Epidermal melanocyte (primary cell): ENCODE data around the gene OR1F1.
A peak's percentile ranks its signal among the peaks of the same experiment; 100 is the strongest.
"Not testable (repeated sequence)": the region's sequence is repeated elsewhere in the genome, so short reads cannot be mapped to it uniquely, and the experiment has no call there.

Experiments
- DNase-seq: peaks from one replicate; pipeline ENCODE4 v3.0.0; 2011; ENCODE audit warnings: low spot score; ENCODE audit not compliant: insufficient read length

OR1F1 gene

GRCh38 chr16:3150346-3151218 lies 37.4 kb upstream of the OR1F1 start:
- DNase-seq, result peak; percentile 95

DNA sequence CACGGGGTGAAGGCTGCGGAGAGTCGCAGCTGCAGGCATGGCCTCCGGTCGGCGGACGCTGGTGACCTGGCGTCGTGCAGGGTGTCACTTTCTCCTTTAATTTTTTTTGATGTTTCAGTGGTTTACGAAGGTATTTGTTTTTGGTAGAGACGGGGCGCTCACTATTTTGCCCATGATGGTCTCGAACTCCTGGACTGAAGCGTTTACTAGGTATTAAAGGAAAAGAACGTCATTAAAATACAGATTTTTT lies 36.1 kb upstream of the OR1F1 start:
- DNase-seq, result no peak

DNA sequence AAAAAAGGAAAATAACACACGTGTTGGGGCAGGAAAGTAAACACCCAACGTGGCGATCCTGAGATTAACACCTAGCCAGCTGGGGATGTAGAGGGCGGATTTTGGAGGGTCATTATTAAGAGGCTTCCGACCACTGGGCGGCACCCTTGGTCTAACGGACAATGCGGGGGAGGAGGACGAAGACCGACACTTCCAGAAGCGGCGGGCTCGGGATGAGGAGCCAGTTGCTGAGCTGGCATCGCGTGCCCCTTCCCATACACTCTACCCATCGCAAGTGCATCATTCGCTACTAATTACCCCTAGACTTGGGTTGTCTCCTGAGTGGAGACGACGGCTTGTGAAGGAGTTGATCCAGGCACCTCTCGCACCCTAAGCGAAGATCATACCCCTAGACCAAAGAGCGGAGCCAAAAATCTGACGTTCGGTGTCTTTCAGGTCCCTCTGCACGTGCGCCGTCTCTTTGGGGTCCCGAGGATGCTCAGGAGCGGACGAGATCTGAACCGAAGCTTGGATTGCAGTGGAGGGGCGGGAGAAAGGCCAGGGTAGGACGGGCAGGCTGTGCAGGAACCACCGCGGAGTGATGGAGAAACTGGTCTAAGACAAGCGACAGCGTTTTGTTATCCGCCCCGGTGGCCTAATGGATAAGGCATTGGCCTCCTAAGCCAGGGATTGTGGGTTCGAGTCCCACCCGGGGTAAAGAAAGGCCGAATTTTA lies 35.6 kb upstream of the OR1F1 start:
- peak; percentile 57 for DNase-seq

DNA sequence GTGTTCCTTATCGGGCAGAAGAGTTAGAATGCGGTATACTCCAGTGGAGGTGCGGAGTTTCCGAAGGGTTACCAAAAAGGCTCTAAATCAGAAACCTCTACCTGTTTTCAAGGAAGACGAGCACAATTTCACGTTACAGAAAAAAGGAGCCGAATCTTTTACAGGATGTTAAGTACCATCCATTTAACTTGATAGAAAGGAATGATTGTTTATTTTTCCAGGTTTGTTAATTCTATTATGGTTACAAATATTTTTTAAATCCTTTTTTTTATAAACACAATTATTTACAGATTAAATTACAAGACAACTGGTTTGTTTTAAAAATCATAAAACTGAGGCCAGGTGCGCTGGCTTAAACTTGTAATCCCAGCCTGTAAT lies 35.0 kb upstream of the OR1F1 start:
- no peak for DNase-seq

DNA sequence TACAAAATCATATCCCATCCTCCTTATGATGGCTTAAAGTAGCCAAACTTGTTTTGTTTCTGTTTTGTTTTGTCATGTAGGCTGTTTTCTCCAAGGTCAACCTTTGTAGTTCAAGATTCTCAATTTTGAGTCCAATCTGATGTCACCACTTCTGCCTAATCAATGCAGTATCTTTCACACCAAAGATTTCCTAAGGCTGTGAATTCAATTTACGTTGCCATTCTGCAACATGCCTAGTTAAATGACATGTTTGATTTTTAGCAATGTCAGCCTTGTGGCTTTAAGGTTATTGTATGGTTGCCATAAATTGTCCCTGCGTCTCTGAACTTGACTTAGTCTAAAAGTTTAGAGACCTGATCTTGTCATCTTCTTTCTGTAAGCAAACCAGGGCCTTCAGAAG lies 32.8 kb upstream of the OR1F1 start:
- no peak for DNase-seq

- no peak for DNase-seq
These were observed 32.0 kb upstream of the OR1F1 start for GRCh38 chr16:3155972-3156371.

- peak; percentile 46 for DNase-seq
These were observed 30.6 kb upstream of the OR1F1 start for GRCh38 chr16:3157229-3158025.

GRCh38 chr16:3158026-3158509 lies 29.9 kb upstream of the OR1F1 start:
- no peak for DNase-seq

DNA sequence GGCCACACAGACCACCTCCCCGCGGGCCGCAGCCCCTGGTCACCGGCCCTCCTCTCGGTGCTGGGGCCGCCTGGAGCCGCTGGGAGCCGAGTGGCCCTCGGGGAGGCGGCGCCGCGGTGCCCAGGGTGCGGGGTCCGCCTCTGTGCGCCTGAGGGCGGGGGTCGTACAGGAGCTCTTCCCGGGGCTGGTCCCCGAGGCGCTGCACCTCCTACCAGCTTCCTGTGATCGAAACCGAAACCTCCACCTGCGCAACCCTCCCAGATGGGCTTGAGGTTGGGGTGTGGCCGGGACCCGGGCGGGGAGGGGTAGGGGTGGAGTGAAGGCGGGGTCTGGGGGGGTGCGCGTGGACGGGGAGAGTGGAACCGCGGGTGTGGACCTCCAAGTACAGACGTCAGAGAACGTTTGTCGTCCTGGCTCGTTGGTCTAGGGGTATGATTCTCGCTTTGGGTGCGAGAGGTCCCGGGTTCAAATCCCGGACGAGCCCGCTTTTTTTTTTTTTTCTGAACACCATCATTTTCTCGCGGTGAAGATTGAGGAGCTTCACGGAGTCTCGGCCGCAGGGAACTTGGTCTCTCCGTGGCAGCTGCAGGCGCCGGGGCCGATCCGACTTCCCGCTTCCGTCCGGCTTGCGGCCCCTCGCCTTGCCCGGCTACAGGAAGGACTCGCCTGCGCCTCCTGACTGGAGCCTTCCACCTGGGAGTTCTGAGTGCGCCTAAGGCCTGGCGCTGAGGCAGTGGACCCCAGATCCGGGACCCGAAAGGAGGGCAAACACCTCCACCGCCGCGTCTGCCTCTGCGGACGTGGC lies 29.3 kb upstream of the OR1F1 start:
- DNase-seq, result peak; percentile 90

DNA sequence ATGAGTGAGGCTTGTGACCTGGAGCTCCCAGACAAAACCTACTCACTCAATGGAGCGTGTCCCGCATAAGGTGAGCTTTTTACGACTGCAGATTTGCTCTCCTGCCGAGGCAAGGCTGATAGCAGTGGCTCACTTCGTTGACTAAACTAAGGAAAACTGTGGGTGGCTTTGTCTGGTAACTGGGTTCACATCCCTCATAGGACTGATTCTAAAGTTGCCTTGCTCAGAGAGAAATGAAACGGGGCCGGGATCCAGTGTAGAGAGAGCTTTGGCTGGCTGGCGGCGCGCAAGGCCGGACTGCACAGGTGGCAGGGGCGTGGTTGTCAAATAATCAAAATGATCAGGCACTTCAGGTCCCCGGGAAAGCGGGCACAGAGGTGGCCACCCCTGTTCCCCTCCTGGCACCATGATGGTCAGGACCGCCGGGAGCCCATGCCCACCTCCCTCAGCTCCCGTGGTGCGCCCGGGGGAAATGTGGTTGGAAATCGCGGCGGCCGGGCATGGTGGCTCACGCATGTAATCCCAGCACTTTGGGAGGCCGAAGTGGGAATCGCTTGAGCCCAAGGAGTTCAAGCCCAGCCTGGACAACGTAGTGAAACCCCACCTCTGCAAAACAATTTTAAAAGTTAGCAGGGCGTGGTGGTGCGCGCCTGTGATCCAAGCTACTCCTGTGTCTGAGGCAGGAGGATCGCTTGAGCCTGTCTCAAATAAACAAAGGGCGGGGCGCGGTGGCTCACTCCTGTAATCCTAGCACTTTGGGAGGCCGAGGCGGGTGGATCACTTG lies 26.6 kb upstream of the OR1F1 start:
- peak; percentile 1 for DNase-seq

GRCh38 chr16:3164121-3164991 lies 23.6 kb upstream of the OR1F1 start:
- no peak for DNase-seq

- DNase-seq, result no peak
These were observed 22.7 kb upstream of the OR1F1 start for GRCh38 chr16:3165111-3165822.

GRCh38 chr16:3166505-3166886 lies 21.5 kb upstream of the OR1F1 start:
- DNase-seq, result peak; percentile 3

GRCh38 chr16:3168729-3169128 lies 19.3 kb upstream of the OR1F1 start:
- DNase-seq, result not testable (repeated sequence)

DNA sequence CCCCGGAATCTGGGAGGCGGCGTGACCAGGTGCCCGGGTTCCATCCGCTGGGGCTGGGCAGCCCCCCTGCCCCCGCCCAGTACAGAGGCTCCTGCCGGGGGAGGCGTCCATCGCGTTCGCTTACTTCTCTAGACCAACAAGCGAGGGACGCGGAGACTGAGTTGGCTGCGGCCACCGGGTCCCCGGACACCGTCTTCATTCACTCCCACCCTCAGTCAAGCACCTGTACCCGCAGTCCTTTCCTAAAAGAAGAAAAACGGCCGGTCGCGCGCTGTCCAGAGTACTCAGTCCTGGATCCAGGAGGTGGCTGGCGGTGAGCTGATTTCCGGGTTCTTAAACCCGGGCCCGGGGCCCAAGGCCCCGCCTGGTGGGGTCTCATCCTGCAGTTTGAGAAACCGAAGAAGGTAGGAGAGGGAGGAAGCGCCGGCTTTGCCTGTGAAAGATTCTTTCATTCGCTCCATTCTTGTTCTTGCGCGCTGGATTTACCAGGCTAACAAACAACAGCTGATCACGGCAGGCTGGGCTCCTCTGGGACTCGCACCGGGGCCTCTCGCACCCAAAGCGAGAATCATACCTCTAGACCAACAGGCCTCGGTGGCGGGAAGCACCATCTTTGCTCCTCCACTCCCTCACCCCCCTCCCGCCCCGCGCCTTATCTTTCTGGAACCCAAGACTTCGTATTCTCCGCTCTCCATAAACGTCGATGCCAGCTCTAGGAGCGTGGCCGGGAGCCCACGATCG lies 17.4 kb upstream of the OR1F1 start:
- no peak for DNase-seq

DNA sequence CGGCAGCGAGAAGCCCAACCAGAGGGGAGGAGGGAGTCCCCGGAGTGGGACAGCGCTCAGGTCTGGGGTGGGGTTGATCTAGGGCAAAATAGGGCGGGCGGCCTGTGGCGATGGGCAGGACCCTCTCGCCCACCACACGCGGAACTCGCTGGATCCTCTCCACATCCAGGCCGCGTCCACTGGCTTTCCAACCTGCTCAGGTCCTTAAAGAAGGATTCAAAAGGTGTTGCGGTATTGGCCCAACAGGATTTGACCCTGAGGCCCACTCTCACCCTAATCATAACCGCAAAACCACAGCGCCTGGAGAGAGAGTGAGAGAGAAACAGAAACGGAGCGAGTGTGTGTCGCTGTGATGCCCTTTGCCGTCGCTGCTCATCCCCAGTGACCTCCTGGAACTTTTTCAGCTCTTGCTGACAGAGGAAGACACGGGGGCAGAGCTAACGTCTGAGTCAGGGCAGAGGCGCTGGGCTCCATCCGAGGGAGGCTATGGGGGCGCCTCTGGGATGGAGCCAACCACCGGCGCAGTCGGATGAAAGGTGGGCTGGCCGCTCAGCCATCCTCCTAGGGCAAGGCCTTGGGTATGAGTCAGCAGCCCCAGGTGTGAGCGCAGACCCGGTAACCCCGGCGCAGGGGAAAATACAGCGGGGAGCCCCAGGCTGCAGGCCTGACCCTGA lies 16.7 kb upstream of the OR1F1 start:
- no peak for DNase-seq

DNA sequence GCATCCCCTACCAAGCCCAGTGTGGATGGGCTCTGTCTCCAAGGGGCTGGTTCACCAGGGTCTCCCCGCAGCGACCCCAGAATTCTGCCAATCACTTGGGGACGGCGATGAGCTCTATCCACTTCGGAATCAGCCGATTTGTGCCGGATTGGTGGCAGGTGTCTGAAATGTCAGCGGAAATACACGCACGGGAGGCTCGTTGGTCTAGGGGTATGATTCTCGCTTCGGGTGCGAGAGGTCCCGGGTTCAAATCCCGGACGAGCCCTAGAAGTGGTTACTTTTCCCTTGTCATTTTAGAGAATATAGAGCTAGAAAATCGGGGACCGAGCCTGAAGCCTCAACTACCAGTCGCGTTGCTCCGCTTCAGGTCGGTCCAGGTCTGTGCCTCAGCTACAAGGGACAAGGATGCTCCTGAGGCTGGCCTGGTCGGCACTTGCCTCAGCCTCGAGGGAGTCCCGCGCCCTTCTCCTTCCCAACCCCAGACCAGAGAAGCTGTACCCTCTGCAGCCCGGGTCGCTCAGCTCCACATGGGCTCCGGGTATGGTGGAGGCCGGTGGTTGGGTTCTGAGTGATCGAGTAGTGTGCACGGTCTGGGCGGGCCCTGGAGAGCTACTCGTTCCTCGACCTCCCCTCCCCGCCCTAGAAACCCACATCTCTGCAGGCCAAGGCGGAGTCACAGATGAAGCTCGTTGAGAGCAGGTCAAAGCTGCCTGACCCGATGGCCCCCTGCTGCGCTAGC lies 16.0 kb upstream of the OR1F1 start:
- no peak for DNase-seq
